ENCODE measurements around the gene APOBEC3A. TPM values are rescaled to one million over a fixed set of nuclear protein-coding genes. Genes with fewer than 3 reads are reported as not detected.

APOBEC3A gene
- polyA plus RNA-seq, 2 donors = 2.5 to 5.6 TPM

DNA sequence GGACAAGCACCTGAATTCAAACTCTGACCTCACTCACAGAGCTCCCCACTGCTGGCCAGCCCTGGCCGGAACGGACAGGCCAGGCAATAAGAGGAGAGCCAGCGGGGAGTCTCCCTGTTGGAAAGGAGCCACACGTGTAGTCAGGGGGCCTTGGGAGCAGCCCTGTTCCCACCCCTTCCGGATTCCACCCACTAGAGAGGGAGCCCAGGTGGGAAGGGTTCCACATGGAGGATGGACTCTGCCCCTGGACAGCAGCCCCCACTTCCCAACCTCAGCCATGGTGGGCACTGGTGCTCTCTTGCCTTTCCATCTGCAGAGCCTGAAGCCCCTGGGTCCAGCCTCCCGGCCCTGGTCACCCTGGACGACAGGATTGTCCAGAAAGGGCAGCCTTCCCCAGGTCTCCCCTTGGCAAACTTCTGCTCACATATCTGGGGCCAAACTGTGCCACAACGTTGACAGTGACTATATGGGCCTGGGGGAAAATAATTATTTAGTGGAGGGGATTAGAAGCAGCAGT, 7.5 kb upstream of the APOBEC3A start:
- Histone ChIP-seq H3K9me3 (ENCODE audit: control insufficient read depth in 2 of 2, insufficient read depth in 1 of 2, low read depth in 1 of 2, low read length in 1 of 2) (no peaks in the 10 kb centered on the region), H3K27ac (ENCODE audit: low read depth in 2 of 2, low read length in 1 of 2) (no peak overlapping the region)
- 73 to 77% methylated on average over 8 of the region's 8 CpGs for WGBS, 2 donors

DNA sequence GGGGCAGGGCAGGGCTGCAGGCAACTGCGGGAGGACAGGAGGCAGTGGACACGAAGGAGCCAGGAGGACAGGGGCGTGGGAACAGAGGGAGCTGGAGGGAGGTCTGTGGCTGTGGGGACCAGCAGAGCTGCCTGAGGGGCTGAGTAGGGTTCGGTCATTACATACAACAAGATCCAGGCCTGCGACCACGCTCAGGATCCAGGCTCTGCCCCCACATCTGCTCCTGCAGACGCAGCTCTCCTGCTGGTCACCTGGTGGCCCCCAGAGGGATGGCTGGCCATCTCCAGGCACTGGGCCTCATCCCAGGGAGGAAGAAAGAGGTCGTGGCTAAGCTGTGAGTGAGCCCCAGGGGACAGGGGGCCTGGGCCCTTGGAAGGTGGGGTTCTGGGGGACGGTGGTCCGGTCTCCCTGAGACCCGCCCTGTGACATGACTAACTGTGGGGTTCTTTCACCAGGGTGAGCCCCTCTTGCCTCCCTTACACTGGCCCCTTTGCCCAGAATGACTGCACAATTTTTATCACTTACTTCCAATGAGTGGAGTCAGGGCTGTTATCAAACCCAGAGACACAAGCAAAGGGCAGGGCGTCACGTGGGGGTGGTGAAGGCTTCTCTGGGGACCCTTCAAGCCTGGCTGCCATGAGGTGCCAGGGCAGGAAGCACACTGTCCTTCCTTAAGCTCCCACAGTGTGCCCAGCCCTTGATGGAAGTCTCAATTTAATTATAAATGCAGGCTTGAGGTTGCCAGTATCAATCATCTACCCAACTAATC, 6.7 kb upstream of the APOBEC3A start:
- no peaks in the 10 kb centered on the region for H3K9me3 ChIP-seq (ENCODE audit: control insufficient read depth in 2 of 2, insufficient read depth in 1 of 2, low read depth in 1 of 2, low read length in 1 of 2)
- no peaks in the 10 kb centered on the region for H3K36me3 ChIP-seq (ENCODE audit: control insufficient read depth in 2 of 2, insufficient read depth in 2 of 2, low read length in 1 of 2)
- WGBS, 2 donors = 81 to 86% methylated on average over 13 of the region's 13 CpGs
- H3K4me3 ChIP-seq (ENCODE audit: low read depth in 1 of 2, low read length in 2 of 2) = no peak overlapping the region
- no peak overlapping the region for H3K27ac ChIP-seq (ENCODE audit: low read depth in 2 of 2, low read length in 1 of 2)
- peaks cover 4 to 12% of the 10 kb centered on the region in 2 donors for H3K4me1 ChIP-seq (ENCODE audit: control insufficient read depth in 2 of 2, insufficient read depth in 2 of 2, low read length in 1 of 2)
- H3K27me3 ChIP-seq (ENCODE audit: control insufficient read depth in 1 of 2, insufficient read depth in 2 of 2, low read length in 2 of 2) = no peaks in the 10 kb centered on the region

More for the DNA sequence above, 7.5 kb upstream of the APOBEC3A start:
- Histone ChIP-seq H3K36me3 (ENCODE audit: control insufficient read depth in 2 of 2, insufficient read depth in 2 of 2, low read length in 1 of 2) (no peaks in the 10 kb centered on the region), H3K27me3 (ENCODE audit: control insufficient read depth in 1 of 2, insufficient read depth in 2 of 2, low read length in 2 of 2) (no peaks in the 10 kb centered on the region), H3K4me1 (ENCODE audit: control insufficient read depth in 2 of 2, insufficient read depth in 2 of 2, low read length in 1 of 2) (peaks cover 4 to 12% of the 10 kb centered on the region in 2 donors), H3K4me3 (ENCODE audit: low read depth in 1 of 2, low read length in 2 of 2) (no peak overlapping the region)

DNA sequence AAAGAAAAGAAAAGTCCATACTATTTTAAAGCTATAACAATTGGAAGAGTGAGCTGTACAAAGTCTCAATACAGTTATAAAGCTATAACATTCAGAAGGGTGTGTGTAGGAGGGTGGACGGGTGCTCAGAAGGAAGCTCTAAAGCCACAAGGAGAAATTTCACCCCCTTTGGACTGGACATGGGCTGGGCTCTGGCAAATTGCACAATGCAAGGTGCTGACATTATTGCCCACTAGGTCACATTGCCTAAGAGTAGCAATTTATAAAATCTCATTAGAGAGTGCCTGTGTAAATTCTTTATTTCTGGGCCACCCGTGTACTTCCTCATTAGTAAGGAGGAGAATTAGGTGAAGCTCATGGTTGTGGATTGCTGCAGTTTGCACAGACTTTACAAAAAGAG, 5.7 kb upstream of the APOBEC3A start:
- Histone ChIP-seq H3K27ac (ENCODE audit: low read depth in 2 of 2, low read length in 1 of 2) (no peak overlapping the region), H3K4me3 (ENCODE audit: low read depth in 1 of 2, low read length in 2 of 2) (no peak overlapping the region), H3K4me1 (ENCODE audit: control insufficient read depth in 2 of 2, insufficient read depth in 2 of 2, low read length in 1 of 2) (peaks cover 4 to 11% of the 10 kb centered on the region in 2 donors), H3K36me3 (ENCODE audit: control insufficient read depth in 2 of 2, insufficient read depth in 2 of 2, low read length in 1 of 2) (no peaks in the 10 kb centered on the region), H3K9me3 (ENCODE audit: control insufficient read depth in 2 of 2, insufficient read depth in 1 of 2, low read depth in 1 of 2, low read length in 1 of 2) (no peaks in the 10 kb centered on the region), H3K27me3 (ENCODE audit: control insufficient read depth in 1 of 2, insufficient read depth in 2 of 2, low read length in 2 of 2) (no peaks in the 10 kb centered on the region)
- WGBS, 2 donors = 54 to 69% methylated on average over 2 of the region's 2 CpGs

DNA sequence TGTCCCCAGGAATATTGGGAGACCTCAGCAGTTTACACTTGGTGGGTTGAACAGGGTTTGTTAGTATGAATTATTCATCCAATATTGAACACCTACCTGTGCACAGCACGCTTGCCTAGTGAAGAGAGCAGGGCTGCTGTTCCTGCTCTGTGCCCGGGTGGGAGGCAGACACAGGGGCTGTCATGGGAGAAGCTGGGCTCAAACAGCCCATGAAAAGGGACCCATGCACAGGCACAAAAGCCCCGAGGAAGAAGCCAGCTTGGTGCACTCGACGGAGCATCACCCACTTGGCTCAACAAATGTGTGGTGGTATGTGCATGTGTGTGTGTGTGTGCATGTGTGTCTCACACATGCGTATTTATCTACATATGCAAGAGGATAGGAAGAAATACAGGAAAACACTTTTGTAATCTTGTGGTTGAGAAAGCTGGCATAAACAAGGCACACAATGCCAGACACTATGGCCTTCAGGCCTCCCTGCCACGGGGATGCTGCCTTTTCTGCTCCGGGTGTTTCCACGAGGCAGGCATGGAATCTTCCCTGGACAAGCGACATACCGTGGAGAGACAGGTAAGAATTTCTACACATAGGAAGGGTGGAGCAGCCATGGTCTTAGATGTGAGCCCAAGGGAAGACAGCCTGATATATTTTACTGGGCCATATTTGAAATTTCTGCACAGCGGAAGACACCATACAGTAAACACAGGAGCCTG, 5.0 kb upstream of the APOBEC3A start:
- no peaks in the 10 kb centered on the region for H3K9me3 ChIP-seq (ENCODE audit: control insufficient read depth in 2 of 2, insufficient read depth in 1 of 2, low read depth in 1 of 2, low read length in 1 of 2)
- WGBS, 2 donors = 84 to 90% methylated on average over 12 of the region's 12 CpGs
- no peaks in the 10 kb centered on the region for H3K27me3 ChIP-seq (ENCODE audit: control insufficient read depth in 1 of 2, insufficient read depth in 2 of 2, low read length in 2 of 2)
- peaks cover 6 to 8% of the 10 kb centered on the region in 2 donors for H3K4me1 ChIP-seq (ENCODE audit: control insufficient read depth in 2 of 2, insufficient read depth in 2 of 2, low read length in 1 of 2)
- H3K27ac ChIP-seq (ENCODE audit: low read depth in 2 of 2, low read length in 1 of 2) = no peak overlapping the region
- no peaks in the 10 kb centered on the region for H3K36me3 ChIP-seq (ENCODE audit: control insufficient read depth in 2 of 2, insufficient read depth in 2 of 2, low read length in 1 of 2)
- no peak overlapping the region for H3K4me3 ChIP-seq (ENCODE audit: low read depth in 1 of 2, low read length in 2 of 2)

DNA sequence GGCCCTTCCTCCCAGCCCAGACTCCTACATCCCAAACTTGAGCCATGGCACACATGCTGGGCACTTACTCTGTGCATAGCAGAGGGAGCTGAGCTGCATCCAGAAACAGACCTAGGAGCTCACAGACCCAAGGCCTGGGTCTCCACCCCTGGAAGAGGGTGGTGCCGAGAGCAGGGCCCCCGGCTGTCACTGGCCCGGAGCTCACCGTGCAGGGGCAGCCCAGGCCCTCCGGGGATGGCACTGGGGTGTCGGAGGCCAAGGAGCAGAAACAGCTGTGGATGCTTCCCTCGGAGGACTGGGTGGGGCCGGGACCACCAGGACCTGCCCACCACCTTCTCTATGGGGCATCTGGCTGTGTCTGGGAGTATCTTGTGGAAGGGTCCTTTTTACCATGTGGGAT, 4.3 kb upstream of the APOBEC3A start:
- Histone ChIP-seq H3K9me3 (ENCODE audit: control insufficient read depth in 2 of 2, insufficient read depth in 1 of 2, low read depth in 1 of 2, low read length in 1 of 2) (no peaks in the 10 kb centered on the region), H3K27ac (ENCODE audit: low read depth in 2 of 2, low read length in 1 of 2) (no peak overlapping the region), H3K4me1 (ENCODE audit: control insufficient read depth in 2 of 2, insufficient read depth in 2 of 2, low read length in 1 of 2) (peaks cover 6 to 9% of the 10 kb centered on the region in 2 donors), H3K27me3 (ENCODE audit: control insufficient read depth in 1 of 2, insufficient read depth in 2 of 2, low read length in 2 of 2) (no peaks in the 10 kb centered on the region), H3K36me3 (ENCODE audit: control insufficient read depth in 2 of 2, insufficient read depth in 2 of 2, low read length in 1 of 2) (no peaks in the 10 kb centered on the region), H3K4me3 (ENCODE audit: low read depth in 1 of 2, low read length in 2 of 2) (no peak overlapping the region)
- WGBS, 2 donors = 87 to 94% methylated on average over 8 of the region's 8 CpGs

DNA sequence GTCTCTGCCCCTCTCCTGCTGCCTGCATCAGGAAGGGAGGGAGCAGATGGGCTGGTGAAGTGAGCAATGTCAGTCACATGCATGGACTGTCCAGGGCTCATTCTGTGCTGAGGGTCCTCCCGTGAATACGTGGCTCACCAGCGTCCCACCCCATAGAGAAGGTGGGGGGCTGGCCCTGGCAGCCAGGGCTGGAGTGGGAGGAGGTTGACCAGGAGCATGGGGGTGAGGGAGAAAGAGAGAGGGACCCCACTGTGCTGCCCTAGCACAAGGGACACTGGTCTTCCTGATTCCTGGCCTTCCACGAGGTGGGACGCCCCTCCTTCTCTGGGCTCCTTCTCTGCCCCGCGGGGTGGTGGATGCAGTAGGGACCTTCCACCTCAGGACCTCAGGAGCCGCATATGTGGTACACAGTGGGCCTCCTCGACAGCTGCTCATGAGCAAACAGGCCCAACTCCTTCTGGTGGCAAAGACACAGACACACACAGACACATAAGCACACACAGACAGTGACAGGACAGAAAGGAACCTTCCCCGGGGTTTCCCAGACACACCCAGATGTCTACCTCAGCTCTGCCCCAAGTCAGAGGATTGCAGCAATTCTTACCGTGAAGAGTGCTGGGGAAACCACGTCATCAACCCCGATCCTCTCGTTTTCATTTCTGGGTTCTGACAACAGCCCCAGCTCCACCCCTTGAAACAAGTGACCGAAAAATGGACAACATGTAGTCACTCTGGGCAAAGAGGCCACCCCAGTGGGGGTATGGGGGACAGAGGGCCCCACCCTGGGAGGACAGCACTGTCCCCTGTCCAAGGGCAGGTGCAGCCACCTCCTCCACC, 3.6 kb upstream of the APOBEC3A start:
- no peaks in the 10 kb centered on the region for H3K9me3 ChIP-seq (ENCODE audit: control insufficient read depth in 2 of 2, insufficient read depth in 1 of 2, low read depth in 1 of 2, low read length in 1 of 2)
- 54 to 63% methylated on average over 15 of the region's 15 CpGs for WGBS, 2 donors
- H3K27ac ChIP-seq (ENCODE audit: low read depth in 2 of 2, low read length in 1 of 2) = peak overlapping the region; percentile 11 to 16

DNA sequence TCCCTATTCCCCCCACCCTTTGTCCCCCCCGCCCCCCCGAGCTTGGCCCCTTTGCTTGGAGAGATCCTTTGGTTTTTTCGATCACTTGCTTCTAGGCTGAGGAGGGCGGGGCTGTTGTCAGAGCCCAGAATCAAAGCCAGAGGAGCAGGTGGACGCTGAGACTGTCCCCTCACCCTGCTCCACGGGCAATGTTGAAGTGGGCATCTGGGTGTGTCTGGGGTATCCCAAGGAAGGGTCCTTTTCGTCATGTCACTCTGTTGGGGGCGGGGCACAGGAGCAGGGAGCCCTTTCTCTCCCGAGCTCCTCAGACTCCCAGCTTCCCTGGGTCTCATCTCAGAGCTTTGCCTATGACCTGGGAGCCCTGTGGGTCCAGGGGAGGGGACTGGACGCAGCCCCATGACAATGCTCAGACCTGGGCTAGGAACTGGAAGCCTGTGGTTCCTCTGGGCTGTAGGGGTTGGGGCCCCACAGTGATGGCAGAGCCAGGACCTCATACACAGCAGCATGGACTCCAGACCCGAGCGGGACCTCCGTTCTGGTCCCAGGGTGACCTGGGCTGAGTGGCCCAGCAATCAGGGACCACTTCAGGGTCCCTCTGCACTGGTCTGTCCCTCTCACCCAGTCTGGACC, 2.9 kb upstream of the APOBEC3A start:
- Histone ChIP-seq H3K4me1 (ENCODE audit: control insufficient read depth in 2 of 2, insufficient read depth in 2 of 2, low read length in 1 of 2) (peaks cover 6 to 9% of the 10 kb centered on the region in 2 donors), H3K27ac (ENCODE audit: low read depth in 2 of 2, low read length in 1 of 2) (no peak overlapping the region), H3K36me3 (ENCODE audit: control insufficient read depth in 2 of 2, insufficient read depth in 2 of 2, low read length in 1 of 2) (no peaks in the 10 kb centered on the region), H3K4me3 (ENCODE audit: low read depth in 1 of 2, low read length in 2 of 2) (no peak overlapping the region), H3K9me3 (ENCODE audit: control insufficient read depth in 2 of 2, insufficient read depth in 1 of 2, low read depth in 1 of 2, low read length in 1 of 2) (no peaks in the 10 kb centered on the region), H3K27me3 (ENCODE audit: control insufficient read depth in 1 of 2, insufficient read depth in 2 of 2, low read length in 2 of 2) (no peaks in the 10 kb centered on the region)
- WGBS, 2 donors = 66 to 68% methylated on average over 13 of the region's 13 CpGs

More for the DNA sequence above, 3.6 kb upstream of the APOBEC3A start:
- H3K36me3 ChIP-seq (ENCODE audit: control insufficient read depth in 2 of 2, insufficient read depth in 2 of 2, low read length in 1 of 2) = no peaks in the 10 kb centered on the region
- H3K4me3 ChIP-seq (ENCODE audit: low read depth in 1 of 2, low read length in 2 of 2) = no peak overlapping the region
- H3K27me3 ChIP-seq (ENCODE audit: control insufficient read depth in 1 of 2, insufficient read depth in 2 of 2, low read length in 2 of 2) = no peaks in the 10 kb centered on the region
- H3K4me1 ChIP-seq (ENCODE audit: control insufficient read depth in 2 of 2, insufficient read depth in 2 of 2, low read length in 1 of 2) = peaks cover 6 to 9% of the 10 kb centered on the region in 2 donors

DNA sequence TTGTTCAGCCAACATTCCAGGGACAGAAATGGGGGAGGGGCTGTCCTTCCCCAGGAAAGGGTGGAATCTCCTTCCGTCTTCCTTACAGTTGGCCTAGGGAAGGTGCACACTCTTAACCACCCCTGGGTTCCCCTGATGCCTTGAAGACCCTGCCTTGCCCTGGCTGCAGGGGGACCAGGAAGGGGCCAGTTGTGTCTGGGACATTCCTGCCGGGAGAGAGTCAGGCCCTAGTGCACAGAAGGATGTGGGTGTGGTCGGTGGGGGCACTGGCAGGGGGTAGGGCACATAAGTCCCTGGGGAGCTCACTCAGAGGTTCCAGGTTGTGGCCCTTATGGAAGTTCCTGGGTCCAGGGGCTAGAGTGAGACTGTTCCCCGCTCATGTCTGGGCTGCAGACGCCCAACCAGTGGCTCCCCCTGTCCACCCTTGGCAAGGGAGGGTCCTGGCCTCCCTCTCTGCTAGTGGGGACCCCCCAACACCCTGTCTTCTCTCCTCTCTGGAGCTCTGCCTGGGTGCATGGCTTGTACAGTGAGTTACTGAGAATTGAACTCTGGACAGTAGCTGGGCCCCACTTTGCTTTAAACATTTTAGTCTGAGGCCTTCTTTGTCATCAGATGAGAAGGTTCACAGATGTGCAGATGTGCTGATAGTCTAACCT, 2.0 kb upstream of the APOBEC3A start:
- 68 to 72% methylated on average over 3 to 5 of the region's 5 CpGs for WGBS, 2 donors
- no peak overlapping the region for H3K4me3 ChIP-seq (ENCODE audit: low read depth in 1 of 2, low read length in 2 of 2)
- H3K27me3 ChIP-seq (ENCODE audit: control insufficient read depth in 1 of 2, insufficient read depth in 2 of 2, low read length in 2 of 2) = no peaks in the 10 kb centered on the region
- H3K36me3 ChIP-seq (ENCODE audit: control insufficient read depth in 2 of 2, insufficient read depth in 2 of 2, low read length in 1 of 2) = no peaks in the 10 kb centered on the region
- no peaks in the 10 kb centered on the region for H3K9me3 ChIP-seq (ENCODE audit: control insufficient read depth in 2 of 2, insufficient read depth in 1 of 2, low read depth in 1 of 2, low read length in 1 of 2)
- peaks cover 6 to 9% of the 10 kb centered on the region in 2 donors for H3K4me1 ChIP-seq (ENCODE audit: control insufficient read depth in 2 of 2, insufficient read depth in 2 of 2, low read length in 1 of 2)
- no peak overlapping the region for H3K27ac ChIP-seq (ENCODE audit: low read depth in 2 of 2, low read length in 1 of 2)
